RKO (cell line): ENCODE data around the gene PCDHGC3.

ENCODE experiments used
- DNase-seq: peaks from one replicate; pipeline ENCODE4 v3.0.0-alpha.2; 2016; ENCODE audit warnings: low spot score

The PCDHGC3 gene

GRCh38 chr5:141523991-141524390 is 48.2 kb downstream of the PCDHGC3 start:
- no peak for DNase-seq

- DNase-seq = peak; percentile 93
Observed at GRCh38 chr5:141524604-141525597, 49.1 kb downstream of the PCDHGC3 start.

- no peak for DNase-seq
Observed at GRCh38 chr5:141525653-141526052, 49.9 kb downstream of the PCDHGC3 start.

GRCh38 chr5:141527426-141527825 is 51.7 kb downstream of the PCDHGC3 start:
- no peak for DNase-seq
